IMR-90 (cell line): ENCODE measurements around the gene LRRC47. TPM values are rescaled to one million over a fixed set of nuclear protein-coding genes. Genes with fewer than 3 reads are reported as not detected.

Experiments used
- ATAC-seq: fragments of 200-7000 bp; cut with Tn5 transposase; 2 replicates; pipeline ENCODE4 v1.9.1; 2020; ENCODE audit warnings: low read depth, mild to moderate bottlenecking, moderate library complexity
- BruUV-seq: library from RNA; stranded (reverse); fragments of 400-500 nt; replicated peaks from 2 replicates; lab custom pipeline; 2021; lab: Mats Ljungman, UMichigan
- CTCF ChIA-PET: fragments of 300-600 bp; formaldehyde crosslinking; extraction: SDS; loops from one replicate; lab custom pipeline; 2021; ENCODE audit warnings: antibody characterized with exemption; lab: Yijun Ruan, JAX
- POLR2A ChIA-PET: fragments of 300-600 bp; sonication (Branson Sonifier 250); formaldehyde crosslinking; loops from one replicate; lab custom pipeline; 2022; ENCODE audit warnings: antibody characterized with exemption; ENCODE audit not compliant: unreplicated experiment; lab: Charles Lee
- DNase-seq: peaks from one replicate; pipeline ENCODE4 v3.0.0; 2013
- H2AFZ ChIP-seq: replicated peaks from 2 replicates; pipeline ENCODE3; 2013; ENCODE audit warnings: low read length, mild to moderate bottlenecking; ENCODE audit not compliant: poor library complexity
- H2AK5ac ChIP-seq: 2 replicates; pipeline ENCODE4 v1.6.1; 2013; ENCODE audit warnings: low read depth, low read length, inconsistent platforms
- H2AK9ac ChIP-seq: replicated peaks from 2 replicates; pipeline ENCODE3; 2013; ENCODE audit warnings: mild to moderate bottlenecking, low read depth, low read length, moderate library complexity; ENCODE audit not compliant: poor library complexity
- H2BK120ac ChIP-seq: 2 replicates; pipeline ENCODE4 v1.6.1; 2013; ENCODE audit warnings: low read depth, low read length, inconsistent platforms
- H2BK15ac ChIP-seq: 3 replicates; pipeline ENCODE4 v1.6.1; 2013; ENCODE audit warnings: low read depth, low read length, inconsistent platforms
- H2BK20ac ChIP-seq: 2 replicates; pipeline ENCODE4 v1.6.1; 2013; ENCODE audit warnings: low read depth, mild to moderate bottlenecking, inconsistent platforms, low read length, moderate library complexity
- H2BK5ac ChIP-seq: 2 replicates; pipeline ENCODE4 v1.6.1; 2013; ENCODE audit warnings: mild to moderate bottlenecking, low read depth, low read length, inconsistent platforms; ENCODE audit not compliant: poor library complexity, severe bottlenecking
- H3K14ac ChIP-seq: replicated peaks from 2 replicates; pipeline ENCODE4 v1.6.1; 2013; ENCODE audit warnings: low read depth, low read length, inconsistent platforms
- H3K18ac ChIP-seq: 2 replicates; pipeline ENCODE4 v1.6.1; 2013; ENCODE audit warnings: low read depth, low read length, control low read depth
- H3K23ac ChIP-seq: 2 replicates; pipeline ENCODE4 v1.6.1; 2013; ENCODE audit warnings: low read depth, low read length, inconsistent platforms
- H3K27ac ChIP-seq: 2 replicates; pipeline ENCODE4 v1.5.1; 2013; ENCODE audit warnings: mild to moderate bottlenecking, control low read depth, low read length; ENCODE audit not compliant: insufficient read depth
- H3K27me3 ChIP-seq: 2 replicates; pipeline ENCODE4 v1.6.1; 2013; ENCODE audit warnings: low read length; ENCODE audit not compliant: control insufficient read depth, insufficient read depth
- H3K36me3 ChIP-seq: 2 replicates; pipeline ENCODE4 v1.6.1; 2013; ENCODE audit warnings: low read length, mixed read lengths; ENCODE audit not compliant: control insufficient read depth, insufficient read depth
- H3K4ac ChIP-seq: 2 replicates; pipeline ENCODE4 v1.6.1; 2013; ENCODE audit warnings: low read depth, low read length, inconsistent platforms
- H3K4me1 ChIP-seq: 2 replicates; pipeline ENCODE4 v1.6.1; 2013; ENCODE audit warnings: low read length, mixed read lengths; ENCODE audit not compliant: control insufficient read depth, insufficient read depth
- H3K4me2 ChIP-seq: 2 replicates; pipeline ENCODE4 v1.6.1; 2013; ENCODE audit warnings: low read depth, mild to moderate bottlenecking, control low read depth, low read length, moderate library complexity
- H3K4me3 ChIP-seq: 2 replicates; pipeline ENCODE4 v1.5.1; 2013; ENCODE audit warnings: low read depth, mild to moderate bottlenecking, control low read depth, low read length, moderate library complexity; ENCODE audit not compliant: insufficient read depth
- H3K56ac ChIP-seq: 2 replicates; pipeline ENCODE4 v1.6.1; 2013; ENCODE audit warnings: low read length, inconsistent platforms; ENCODE audit not compliant: insufficient read depth; ENCODE audit errors: extremely low read depth
- H3K79me1 ChIP-seq, 2 experiments: 2 replicates each; pipeline ENCODE4 v1.6.1; 2013; ENCODE audit warnings: low read length in 2 of 2, inconsistent platforms in 1 of 2, low read depth in 1 of 2
- H3K9ac ChIP-seq: 2 replicates; pipeline ENCODE4 v1.6.1; 2013; ENCODE audit warnings: low read depth, low read length, control low read depth
- H3K9me1 ChIP-seq: 2 replicates; pipeline ENCODE4 v1.6.1; 2013; ENCODE audit warnings: low read length, inconsistent platforms; ENCODE audit not compliant: insufficient read depth
- H3K9me3 ChIP-seq: 2 replicates; pipeline ENCODE4 v1.6.1; 2013; ENCODE audit warnings: low read length; ENCODE audit not compliant: control insufficient read depth, insufficient read depth
- H4K20me1 ChIP-seq: 2 replicates; pipeline ENCODE4 v1.6.1; 2013; ENCODE audit warnings: low read length, inconsistent platforms; ENCODE audit not compliant: insufficient read depth
- H4K5ac ChIP-seq: 2 replicates; pipeline ENCODE4 v1.6.1; 2013; ENCODE audit warnings: mild to moderate bottlenecking, low read depth, low read length, control low read depth
- H4K8ac ChIP-seq, 2 experiments: 2 replicates each; pipeline ENCODE4 v1.6.1; 2013; ENCODE audit warnings: low read depth in 2 of 2, low read length in 2 of 2, control low read depth in 1 of 2, inconsistent platforms in 1 of 2
- H4K91ac ChIP-seq: 2 replicates; pipeline ENCODE4 v1.6.1; 2013; ENCODE audit warnings: low read depth, low read length, inconsistent platforms; ENCODE audit not compliant: insufficient read depth
- BHLHE40 ChIP-seq: fragments of 150-350 bp; IDR thresholded peaks from 2 replicates; pipeline ENCODE4 v1.6.1; 2016; ENCODE audit warnings: mild to moderate bottlenecking, low read depth, low read length
- CEBPB ChIP-seq: IDR thresholded peaks from 2 replicates; pipeline ENCODE4 v1.6.1; 2012; ENCODE audit warnings: low read depth, low read length, improper control_type of control experiment
- CHD1 ChIP-seq: IDR thresholded peaks from 2 replicates; pipeline ENCODE4 v1.6.1; 2012; ENCODE audit warnings: low read depth, low read length, improper control_type of control experiment
- FOS ChIP-seq: fragments of 150-350 bp; IDR thresholded peaks from 2 replicates; pipeline ENCODE4 v1.6.1; 2016; ENCODE audit warnings: low read depth, low read length
- MAZ ChIP-seq: IDR thresholded peaks from 2 replicates; pipeline ENCODE4 v1.6.1; 2012; ENCODE audit warnings: low read depth, mild to moderate bottlenecking, low read length, improper control_type of control experiment, moderate library complexity, borderline replicate concordance
- MXI1 ChIP-seq: IDR thresholded peaks from 2 replicates; pipeline ENCODE4 v1.6.1; 2012; ENCODE audit warnings: low read depth, mild to moderate bottlenecking, low read length, moderate library complexity, borderline replicate concordance
- POLR2A ChIP-seq: IDR thresholded peaks from 2 replicates; pipeline ENCODE4 v1.6.1; 2012; ENCODE audit warnings: mild to moderate bottlenecking, low read depth, low read length
- RAD21 ChIP-seq: IDR thresholded peaks from 2 replicates; pipeline ENCODE4 v1.6.1; 2012; ENCODE audit warnings: low read length, improper control_type of control experiment
- RCOR1 ChIP-seq: IDR thresholded peaks from 2 replicates; pipeline ENCODE4 v1.6.1; 2012; ENCODE audit warnings: mild to moderate bottlenecking, low read length, improper control_type of control experiment; ENCODE audit not compliant: insufficient replicate concordance
- RFX5 ChIP-seq: IDR thresholded peaks from 2 replicates; pipeline ENCODE4 v1.8.0; 2012; ENCODE audit warnings: low read depth, mild to moderate bottlenecking, low read length, moderate library complexity
- SMC3 ChIP-seq: fragments of 150-350 bp; IDR thresholded peaks from 2 replicates; pipeline ENCODE4 v1.6.1; 2016; ENCODE audit warnings: low read depth, mild to moderate bottlenecking, antibody characterized with exemption, low read length, moderate library complexity
- WGBS, 2 experiments: methylation state at CpG; one replicate each; pipeline versions ENCODE4 v1.1.5 to v1.1.7; 2013; ENCODE audit warnings: missing lambda C conversion rate in 2 of 2; ENCODE audit not compliant: insufficient read length in 1 of 2; ENCODE audit errors: extremely low coverage in 2 of 2; 5-methylcytosine and 5-hydroxymethylcytosine counted together
- dilution Hi-C: fragments of 300-500 bp; cut with HindIII; formaldehyde crosslinking; loops from one replicate; pipeline ENCODE4 v1.14.3; 2018; ENCODE audit warnings: low sequenced_read_pairs; ENCODE audit not compliant: unreplicated experiment
- in situ Hi-C: fragments of 300-500 bp; cut with MboI; formaldehyde crosslinking; loops from 3 replicates; pipeline ENCODE4 v1.14.3; 2019; ENCODE audit warnings: low sequenced_read_pairs, inconsistent platforms, mixed read lengths
- intact Hi-C: fragments of 100-400 bp; cut with micrococcal nuclease; formaldehyde crosslinking; loops from 2 replicates; pipeline ENCODE4 v1.10.0; 2022
- polyA plus RNA-seq, 3 experiments: library from polyadenylated mRNA; depleted of rRNA; stranded (reverse); fragments of >200 nt; gene quantifications; 2 replicates each; pipeline ENCODE4 v1.2.3, GENCODE V29; 2012; ENCODE audit warnings: low replicate concordance in 1 of 3
- total RNA-seq: library from RNA; depleted of rRNA; stranded (reverse); fragments of >200 nt; gene quantifications from 2 replicates; pipeline ENCODE4 v1.2.3, GENCODE V29; 2012
- TF ChIP-seq, protein P1 (sequence below): fragments of 150-350 bp; IDR thresholded peaks from 2 replicates; pipeline ENCODE4 v1.6.1; 2016; ENCODE audit warnings: low read depth, mild to moderate bottlenecking, low read length, moderate library complexity, borderline replicate concordance

The LRRC47 gene
- total and polyA plus RNA-seq, 2 of the 4 experiments (the other 2 are of a cell fraction): 15.2 to 19.7 TPM

DNA sequence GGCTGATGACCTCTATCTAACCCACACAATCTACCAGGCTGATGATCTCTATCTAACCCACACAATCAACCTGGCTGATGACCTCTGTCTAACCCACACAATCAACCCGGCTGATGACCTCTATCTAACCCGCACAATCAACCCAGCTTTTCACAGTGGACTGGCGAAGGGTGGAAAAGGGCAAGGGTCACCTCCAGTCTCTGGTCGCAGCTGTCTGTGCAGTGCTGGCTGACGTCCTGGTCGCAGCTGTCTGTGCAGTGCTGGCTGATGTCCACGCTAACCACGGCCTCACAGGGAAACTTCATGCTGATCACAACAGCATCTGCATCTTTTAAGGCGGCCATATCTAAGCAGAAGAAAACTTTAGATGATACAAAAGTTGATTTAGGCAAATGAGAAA lies 56.3 kb downstream of the LRRC47 start:
- no peak overlapping the region for H3K14ac ChIP-seq
- H3K18ac ChIP-seq: no peak overlapping the region
- intact Hi-C loops (no loop called here), dilution Hi-C loops (no loop called here), in situ Hi-C loops (no loop called here)
- ATAC-seq: no peak
- POLR2A ChIA-PET: no interaction called here
- H4K5ac ChIP-seq: no peak overlapping the region
- H3K79me1 ChIP-seq: peaks cover 0 to 7% of the 10 kb centered on the region in 2 experiments; a peak in 1 of 4 replicates
- no peaks in the 10 kb centered on the region; the same call in 1 of the 2 replicates for H4K20me1 ChIP-seq
- no peak overlapping the region for H2BK120ac ChIP-seq
- no peak overlapping the region for H3K9ac ChIP-seq
- BruUV-seq: no TSS peak
- no peak overlapping the region for H3K27ac ChIP-seq
- no peak overlapping the region for H4K91ac ChIP-seq
- H2AK9ac ChIP-seq: no peak overlapping the region
- H2BK20ac ChIP-seq: no peak overlapping the region
- 0 out of 2 replicates have a peak, but pooled peaks cover 4% of the 10 kb centered on the region for H3K9me1 ChIP-seq
- H3K4me2 ChIP-seq: no peak overlapping the region
- no peak overlapping the region for H4K8ac ChIP-seq
- H3K4me3 ChIP-seq: no peak overlapping the region
- H3K4ac ChIP-seq: no peak overlapping the region
- H2AK5ac ChIP-seq: no peak overlapping the region
- no peak overlapping the region for H2BK15ac ChIP-seq
- no peaks in the 10 kb centered on the region for H3K9me3 ChIP-seq
- no peak overlapping the region for H3K23ac ChIP-seq
- H3K4me1 ChIP-seq: no peaks in the 10 kb centered on the region; the same call in 1 of the 2 replicates
- no peak for DNase-seq
- H3K36me3 ChIP-seq: peaks cover 48% of the 10 kb centered on the region
- WGBS, 2 experiments: 70% methylated on average over 5 of the region's 9 CpGs; no CpG with 5 or more reads in 1 of the 2 experiments
- no peak for TF ChIP-seq FOS
- no peak for TF ChIP-seq POLR2A
- TF ChIP-seq RCOR1: no peak
- TF ChIP-seq BHLHE40: no peak
- TF ChIP-seq, protein P1, sequence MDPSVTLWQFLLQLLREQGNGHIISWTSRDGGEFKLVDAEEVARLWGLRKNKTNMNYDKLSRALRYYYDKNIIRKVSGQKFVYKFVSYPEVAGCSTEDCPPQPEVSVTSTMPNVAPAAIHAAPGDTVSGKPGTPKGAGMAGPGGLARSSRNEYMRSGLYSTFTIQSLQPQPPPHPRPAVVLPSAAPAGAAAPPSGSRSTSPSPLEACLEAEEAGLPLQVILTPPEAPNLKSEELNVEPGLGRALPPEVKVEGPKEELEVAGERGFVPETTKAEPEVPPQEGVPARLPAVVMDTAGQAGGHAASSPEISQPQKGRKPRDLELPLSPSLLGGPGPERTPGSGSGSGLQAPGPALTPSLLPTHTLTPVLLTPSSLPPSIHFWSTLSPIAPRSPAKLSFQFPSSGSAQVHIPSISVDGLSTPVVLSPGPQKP: no peak
- no peak for TF ChIP-seq SMC3
- no peak for TF ChIP-seq MAZ
- TF ChIP-seq CEBPB: no peak
- no peak for TF ChIP-seq MXI1
- TF ChIP-seq CHD1: no peak
- TF ChIP-seq RAD21: no peak
- TF ChIP-seq RFX5: no peak
- H2BK5ac ChIP-seq: no peak overlapping the region
- CTCF ChIA-PET: no interaction called here
- H3K56ac ChIP-seq: no peak overlapping the region
- no peak overlapping the region for H2AFZ ChIP-seq
- no peaks in the 10 kb centered on the region for H3K27me3 ChIP-seq
